ENCODE data around the gene CABP4.

- TF ChIP-seq CTCF (conservative IDR thresholded peaks at IDR 0.05; ENCODE audit: low read depth, low read length) = no peak
- TF ChIP-seq EZH2phosphoT487 (IDR thresholded peaks at IDR 0.05; ENCODE audit: borderline replicate concordance, low read length) = no peak
- TF ChIP-seq EZH2 (IDR thresholded peaks at IDR 0.05; ENCODE audit: low read length, unreplicated experiment) = no peak
These were observed 47.3 kb downstream of the CABP4 start for GRCh38 chr11:67502328-67502979.

Data from PC-3 (cell line).